ENCODE measurements around the gene ARHGAP23.

DNA sequence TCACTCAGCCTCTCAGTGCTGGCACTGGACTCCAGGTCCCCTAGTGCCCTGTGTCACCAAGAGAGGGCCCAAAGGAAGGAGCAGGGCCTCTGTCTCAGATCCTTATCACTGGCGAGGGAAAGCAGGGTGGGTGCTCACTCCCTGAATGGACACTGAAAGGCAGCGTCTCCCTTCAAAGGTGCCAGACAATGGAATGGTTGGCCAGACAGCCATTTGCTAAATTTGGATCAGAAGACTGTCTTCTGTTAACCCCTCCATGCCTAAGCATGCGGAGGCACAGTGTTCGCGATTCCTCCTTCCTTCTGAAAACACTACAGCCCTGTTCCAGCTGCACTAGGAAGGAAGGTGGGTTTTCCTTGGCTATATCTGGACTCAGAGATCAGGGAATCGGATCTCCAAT, 129.1 kb downstream of the ARHGAP23 start:
- TF ChIP-seq CREB1 (IDR thresholded peaks at IDR 0.05; ENCODE audit: low read depth): no peak
- no peak for TF ChIP-seq CEBPB (IDR thresholded peaks at IDR 0.05)
- TF ChIP-seq YY1 (IDR thresholded peaks at IDR 0.05; ENCODE audit: low read depth): no peak
- no peak for TF ChIP-seq REST (IDR thresholded peaks at IDR 0.05; ENCODE audit: low read depth)
- no peak for TF ChIP-seq RAD21 (IDR thresholded peaks at IDR 0.05; ENCODE audit: low read depth)
- no peak for TF ChIP-seq MAX (IDR thresholded peaks at IDR 0.05)
- no peak for TF ChIP-seq TAF1 (IDR thresholded peaks at IDR 0.05; ENCODE audit: low read depth)
- TF ChIP-seq, protein P1, sequence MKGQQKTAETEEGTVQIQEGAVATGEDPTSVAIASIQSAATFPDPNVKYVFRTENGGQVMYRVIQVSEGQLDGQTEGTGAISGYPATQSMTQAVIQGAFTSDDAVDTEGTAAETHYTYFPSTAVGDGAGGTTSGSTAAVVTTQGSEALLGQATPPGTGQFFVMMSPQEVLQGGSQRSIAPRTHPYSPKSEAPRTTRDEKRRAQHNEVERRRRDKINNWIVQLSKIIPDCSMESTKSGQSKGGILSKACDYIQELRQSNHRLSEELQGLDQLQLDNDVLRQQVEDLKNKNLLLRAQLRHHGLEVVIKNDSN (IDR thresholded peaks at IDR 0.05): no peak
- no peak for TF ChIP-seq TCF12 (IDR thresholded peaks at IDR 0.05; ENCODE audit: low read depth)
- TF ChIP-seq FOXM1 (IDR thresholded peaks at IDR 0.05; ENCODE audit: borderline replicate concordance, low read depth): no peak
- no peak for TF ChIP-seq TEAD4 (IDR thresholded peaks at IDR 0.05)
- TF ChIP-seq EP300 (IDR thresholded peaks at IDR 0.05; ENCODE audit: borderline replicate concordance): no peak
